Activated naive CD4-positive, alpha-beta T cell treated with anti-CD3 and anti-CD28 coated beads, Interleukin-2, amount 10 ng/mL, durations not matched to agents 7 days and 5 days (primary cell): ENCODE results near the gene PTPRT.
A peak's percentile ranks its signal among the peaks of the same experiment; 100 is the strongest.

Source experiments
- CTCF ChIA-PET: fragments of 350-600 bp; sonication (Branson Sonifier 250); formaldehyde crosslinking; loops from one replicate; lab custom pipeline; 2021; ENCODE audit warnings: antibody characterized with exemption; lab: Charles Lee
- DNase-seq: peaks from one replicate; pipeline ENCODE4 v3.0.0-alpha.2; 2020
- H3K27ac Mint-ChIP-seq: one replicate; pipeline ENCODE4 v1.8.0; 2021; ENCODE audit warnings: mild to moderate bottlenecking, moderate library complexity, mixed read lengths
- H3K27me3 Mint-ChIP-seq: one replicate; pipeline ENCODE4 v1.8.0; 2021; ENCODE audit warnings: mild to moderate bottlenecking, mixed read lengths
- H3K36me3 Mint-ChIP-seq: one replicate; pipeline ENCODE4 v1.8.0; 2021; ENCODE audit warnings: mixed read lengths
- H3K4me1 Mint-ChIP-seq: one replicate; pipeline ENCODE4 v1.8.0; 2021; ENCODE audit warnings: mixed read lengths
- H3K4me3 Mint-ChIP-seq: one replicate; pipeline ENCODE4 v1.8.0; 2021; ENCODE audit warnings: mild to moderate bottlenecking, moderate library complexity, mixed read lengths
- H3K9me3 Mint-ChIP-seq: one replicate; pipeline ENCODE4 v1.8.0; 2021; ENCODE audit warnings: mixed read lengths

Gene PTPRT

DNA sequence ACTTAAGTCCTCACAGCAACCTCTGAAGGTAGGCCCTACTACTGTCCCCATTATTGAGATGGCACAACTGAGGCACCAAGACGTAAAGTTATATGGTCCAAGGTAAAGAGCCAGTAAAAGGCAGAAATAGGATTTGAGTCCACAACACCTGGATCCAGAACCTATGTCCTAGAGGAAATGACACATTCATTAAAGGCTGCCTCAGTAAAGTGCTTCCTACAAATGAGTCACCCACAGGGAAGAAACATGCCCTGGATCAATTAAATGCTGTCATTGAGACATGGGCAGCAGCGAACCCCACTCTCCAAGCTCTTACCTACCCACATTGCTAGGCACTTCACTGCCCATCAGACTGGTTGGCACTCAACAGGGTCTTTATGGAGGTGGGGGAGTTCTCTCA lies 600.9 kb downstream of the PTPRT start:
- no peaks in the 10 kb centered on the region for H3K27me3 Mint-ChIP-seq
- CTCF ChIA-PET, result interaction anchor here (0.9 kb wide), 1 partner anchor 15 kb away, joined by 3 read pairs; no protein-coding TSS in a partner anchor
- H3K4me3 Mint-ChIP-seq, result no peak overlapping the region
- no peaks in the 10 kb centered on the region for H3K36me3 Mint-ChIP-seq
- peaks cover 7% of the 10 kb centered on the region for H3K9me3 Mint-ChIP-seq
- H3K4me1 Mint-ChIP-seq, result no peaks in the 10 kb centered on the region
- no peak overlapping the region for H3K27ac Mint-ChIP-seq
- no peak for DNase-seq

- no peak overlapping the region for H3K4me3 Mint-ChIP-seq
- H3K27ac Mint-ChIP-seq, result no peak overlapping the region
- CTCF ChIA-PET, result no interaction called here
- H3K27me3 Mint-ChIP-seq, result no peaks in the 10 kb centered on the region
- no peak for DNase-seq
- H3K9me3 Mint-ChIP-seq, result peaks cover 3% of the 10 kb centered on the region
- no peaks in the 10 kb centered on the region for H3K36me3 Mint-ChIP-seq
- no peaks in the 10 kb centered on the region for H3K4me1 Mint-ChIP-seq
Measured at GRCh38 chr20:42587427-42587826, 602.3 kb downstream of the PTPRT start.

DNA sequence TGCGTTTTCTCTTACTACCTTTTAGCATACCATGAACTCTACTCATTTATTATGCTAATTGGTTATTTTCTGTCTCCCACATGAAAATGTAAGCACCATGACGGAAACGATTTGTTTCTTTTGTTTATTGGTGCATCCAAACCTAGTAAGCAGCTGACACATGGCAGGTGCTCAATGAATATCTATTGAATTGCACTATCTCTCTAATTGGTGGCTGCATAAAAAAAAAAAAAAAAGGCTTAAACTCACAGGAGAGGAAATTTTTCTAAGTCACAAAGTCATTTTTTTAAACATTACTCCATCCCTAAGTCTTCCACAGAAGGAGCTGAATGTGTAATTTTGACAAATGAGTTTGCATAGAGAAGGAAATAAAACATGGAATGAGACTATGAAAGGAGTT lies 608.4 kb downstream of the PTPRT start:
- CTCF ChIA-PET, result no interaction called here
- H3K27me3 Mint-ChIP-seq, result no peaks in the 10 kb centered on the region
- peaks cover 6% of the 10 kb centered on the region for H3K9me3 Mint-ChIP-seq
- no peaks in the 10 kb centered on the region for H3K36me3 Mint-ChIP-seq
- H3K4me1 Mint-ChIP-seq, result no peaks in the 10 kb centered on the region
- H3K27ac Mint-ChIP-seq, result no peak overlapping the region
- no peak overlapping the region for H3K4me3 Mint-ChIP-seq
- no peak for DNase-seq

GRCh38 chr20:42576167-42576566 lies 613.5 kb downstream of the PTPRT start:
- no peaks in the 10 kb centered on the region for H3K4me1 Mint-ChIP-seq
- no peaks in the 10 kb centered on the region for H3K36me3 Mint-ChIP-seq
- CTCF ChIA-PET, result no interaction called here
- H3K9me3 Mint-ChIP-seq, result peaks cover 16% of the 10 kb centered on the region
- no peak overlapping the region for H3K4me3 Mint-ChIP-seq
- no peaks in the 10 kb centered on the region for H3K27me3 Mint-ChIP-seq
- no peak for DNase-seq
- H3K27ac Mint-ChIP-seq, result no peak overlapping the region

- CTCF ChIA-PET, result no interaction called here
- Mint-ChIP-seq H3K27me3 (no peaks in the 10 kb centered on the region), H3K4me1 (no peaks in the 10 kb centered on the region), H3K27ac (no peak overlapping the region), H3K4me3 (no peak overlapping the region), H3K9me3 (peaks cover 14% of the 10 kb centered on the region), H3K36me3 (no peaks in the 10 kb centered on the region)
- DNase-seq, result no peak
Measured at GRCh38 chr20:42572320-42573016, 617.2 kb downstream of the PTPRT start.

DNA sequence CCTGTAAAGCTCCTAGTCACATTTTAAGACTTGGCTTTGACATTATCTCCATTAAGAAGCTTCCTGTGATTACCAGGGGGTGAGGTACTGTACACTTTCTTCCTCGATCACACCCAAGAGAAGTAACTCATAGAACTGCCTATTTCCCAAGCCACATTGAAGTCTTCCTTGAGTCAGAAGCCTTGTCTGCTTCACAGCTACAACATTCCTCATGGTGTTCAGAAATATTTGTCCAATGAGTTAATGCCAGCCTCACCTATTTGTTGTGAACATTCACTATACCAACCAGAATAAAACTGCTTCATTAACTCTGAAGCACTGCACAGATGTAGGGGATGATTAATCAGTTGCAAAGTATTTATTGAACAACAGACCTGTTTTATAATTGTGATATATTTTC lies 622.3 kb downstream of the PTPRT start:
- Mint-ChIP-seq H3K9me3 (peaks cover 14% of the 10 kb centered on the region), H3K36me3 (no peaks in the 10 kb centered on the region), H3K4me1 (no peaks in the 10 kb centered on the region), H3K27me3 (no peaks in the 10 kb centered on the region), H3K27ac (no peak overlapping the region), H3K4me3 (no peak overlapping the region)
- CTCF ChIA-PET, result no interaction called here
- DNase-seq, result no peak

DNA sequence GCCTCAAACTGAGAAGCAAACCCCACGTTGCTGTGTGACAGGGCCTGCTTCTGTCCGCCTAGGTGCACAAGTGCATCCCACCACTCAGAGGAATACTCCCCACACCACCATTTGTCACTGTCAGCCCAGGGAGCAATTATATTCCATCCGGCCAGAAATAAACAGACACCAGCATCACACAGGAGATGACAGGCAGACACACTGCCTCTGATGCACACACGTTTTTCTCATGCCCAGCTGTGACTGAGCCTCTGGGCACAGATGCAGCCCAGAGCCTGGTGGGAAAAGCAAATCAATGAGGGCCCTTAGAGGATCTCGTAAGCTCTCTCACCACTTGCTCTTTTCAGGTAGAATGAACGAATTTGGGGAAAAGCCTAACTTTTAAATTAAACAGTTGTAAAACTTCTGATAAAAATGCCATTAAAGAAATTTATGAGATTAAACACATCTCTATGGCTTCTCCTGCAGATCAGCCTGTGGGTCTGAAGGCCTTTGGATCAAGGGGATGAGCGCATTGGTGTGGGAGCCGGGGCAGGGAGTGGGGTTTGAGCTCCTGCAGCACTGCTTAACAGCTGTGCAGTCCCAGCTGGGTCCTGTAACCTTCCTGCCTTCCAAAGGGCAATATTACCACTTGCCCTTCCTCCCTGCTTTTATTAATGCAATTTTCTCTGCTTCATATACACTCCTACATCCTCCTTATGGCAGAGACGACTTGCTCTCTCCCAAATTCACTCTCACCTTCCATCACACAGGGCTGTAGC lies 624.3 kb downstream of the PTPRT start:
- Mint-ChIP-seq H3K9me3 (peaks cover 7% of the 10 kb centered on the region), H3K27me3 (no peaks in the 10 kb centered on the region)

DNA sequence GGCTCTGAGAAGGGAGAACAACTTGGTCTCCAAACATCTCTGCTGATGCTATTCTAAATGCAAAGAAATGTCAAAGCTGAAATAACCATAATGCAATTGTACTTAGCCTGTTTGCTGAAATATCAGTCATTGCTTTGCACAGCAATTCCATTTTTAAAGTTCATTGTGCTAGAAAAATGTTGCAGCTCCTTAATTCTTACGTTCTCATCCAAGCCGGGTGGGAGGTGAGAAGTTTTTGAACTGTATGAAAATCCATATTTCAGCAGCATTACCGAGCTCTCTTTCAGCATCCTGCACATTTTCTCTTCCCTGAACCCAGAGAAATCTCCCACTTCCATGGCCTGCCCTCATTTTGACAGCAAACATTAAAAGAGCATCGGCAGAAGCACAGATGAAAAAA lies 630.0 kb downstream of the PTPRT start:
- H3K4me1 Mint-ChIP-seq, result no peaks in the 10 kb centered on the region
- CTCF ChIA-PET, result no interaction called here
- peaks cover 2% of the 10 kb centered on the region for H3K9me3 Mint-ChIP-seq
- no peak overlapping the region for H3K4me3 Mint-ChIP-seq
- no peak overlapping the region for H3K27ac Mint-ChIP-seq
- no peak for DNase-seq
- no peaks in the 10 kb centered on the region for H3K27me3 Mint-ChIP-seq
- no peaks in the 10 kb centered on the region for H3K36me3 Mint-ChIP-seq

More for the DNA sequence above, 624.3 kb downstream of the PTPRT start:
- CTCF ChIA-PET, result no interaction called here
- no peak overlapping the region for H3K4me3 Mint-ChIP-seq
- no peaks in the 10 kb centered on the region for H3K4me1 Mint-ChIP-seq
- H3K27ac Mint-ChIP-seq, result no peak overlapping the region
- no peaks in the 10 kb centered on the region for H3K36me3 Mint-ChIP-seq
- DNase-seq, result no peak

DNA sequence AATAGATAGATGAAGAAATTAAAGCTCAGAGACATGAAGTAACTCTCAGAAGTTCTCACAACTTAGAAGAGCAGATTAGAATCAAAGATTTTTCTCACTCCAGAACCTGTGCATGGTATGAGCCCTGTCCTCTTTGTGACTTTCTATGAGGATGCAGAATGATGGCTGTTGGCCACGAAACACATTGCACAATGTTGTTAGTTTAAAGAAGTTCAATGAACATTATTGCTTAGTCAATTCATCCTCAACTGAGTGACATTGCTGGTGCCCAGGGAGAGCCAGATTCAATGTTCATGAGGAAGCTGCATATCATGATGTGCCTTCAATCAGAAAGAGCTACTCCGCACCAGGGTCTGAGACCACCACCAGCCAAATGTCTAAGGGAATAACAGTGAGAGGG lies 633.1 kb downstream of the PTPRT start:
- peaks cover 5% of the 10 kb centered on the region for H3K4me1 Mint-ChIP-seq
- no peak for DNase-seq
- no peak overlapping the region for H3K27ac Mint-ChIP-seq
- H3K36me3 Mint-ChIP-seq, result no peaks in the 10 kb centered on the region
- CTCF ChIA-PET, result no interaction called here
- H3K9me3 Mint-ChIP-seq, result no peaks in the 10 kb centered on the region
- H3K27me3 Mint-ChIP-seq, result no peaks in the 10 kb centered on the region
- H3K4me3 Mint-ChIP-seq, result no peak overlapping the region

GRCh38 chr20:42553374-42553773 lies 636.3 kb downstream of the PTPRT start:
- CTCF ChIA-PET, result no interaction called here
- Mint-ChIP-seq H3K27ac (peak overlapping the region; percentile 15), H3K4me3 (no peak overlapping the region), H3K9me3 (no peaks in the 10 kb centered on the region), H3K27me3 (no peaks in the 10 kb centered on the region), H3K4me1 (peaks cover 5% of the 10 kb centered on the region), H3K36me3 (no peaks in the 10 kb centered on the region)
- no peak for DNase-seq

DNA sequence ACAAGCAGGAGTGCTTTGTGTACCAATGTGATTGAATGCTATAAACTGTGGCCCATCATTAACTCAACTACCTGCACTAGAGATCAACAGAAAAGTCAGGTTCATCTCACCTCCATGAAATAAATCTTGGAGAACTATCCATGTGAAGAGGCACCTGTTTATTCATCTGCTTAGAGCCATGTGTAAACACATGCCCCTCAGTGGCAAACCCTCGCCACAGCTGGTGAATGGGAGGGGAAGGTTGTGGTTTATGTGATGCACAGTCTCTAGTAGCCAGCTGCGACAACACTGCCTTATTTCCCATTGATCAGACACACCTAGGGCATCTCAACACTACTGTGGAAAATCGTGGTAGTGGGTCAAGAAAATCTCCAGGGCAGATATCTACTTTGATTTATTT lies 640.2 kb downstream of the PTPRT start:
- H3K27me3 Mint-ChIP-seq, result no peaks in the 10 kb centered on the region
- no peaks in the 10 kb centered on the region for H3K36me3 Mint-ChIP-seq
- CTCF ChIA-PET, result no interaction called here
- no peak for DNase-seq
- no peak overlapping the region for H3K27ac Mint-ChIP-seq
- no peaks in the 10 kb centered on the region for H3K9me3 Mint-ChIP-seq
- H3K4me3 Mint-ChIP-seq, result no peak overlapping the region
- H3K4me1 Mint-ChIP-seq, result peaks cover 5% of the 10 kb centered on the region

DNA sequence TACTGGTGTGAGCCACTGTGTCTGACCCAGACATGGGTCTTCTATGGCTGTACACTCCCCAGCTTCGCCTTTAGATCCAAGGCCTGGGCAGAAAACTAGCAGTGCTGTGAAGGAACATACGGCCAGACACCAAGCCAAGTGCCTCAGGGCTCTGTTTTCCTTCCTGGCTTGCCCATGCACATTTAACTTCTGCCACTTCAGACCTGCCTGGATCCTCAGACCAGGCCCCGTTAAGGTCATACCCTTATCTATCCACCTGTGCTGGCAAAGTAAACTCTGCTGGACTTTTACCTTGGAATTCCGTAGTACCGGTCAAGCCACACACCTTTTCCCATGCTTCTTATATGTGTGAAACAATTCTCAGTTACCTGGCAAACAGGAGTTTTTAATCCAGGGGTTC lies 644.8 kb downstream of the PTPRT start:
- Mint-ChIP-seq H3K4me1 (no peaks in the 10 kb centered on the region), H3K4me3 (no peak overlapping the region), H3K36me3 (no peaks in the 10 kb centered on the region), H3K9me3 (no peaks in the 10 kb centered on the region), H3K27ac (no peak overlapping the region), H3K27me3 (no peaks in the 10 kb centered on the region)
- DNase-seq, result no peak
- CTCF ChIA-PET, result no interaction called here

DNA sequence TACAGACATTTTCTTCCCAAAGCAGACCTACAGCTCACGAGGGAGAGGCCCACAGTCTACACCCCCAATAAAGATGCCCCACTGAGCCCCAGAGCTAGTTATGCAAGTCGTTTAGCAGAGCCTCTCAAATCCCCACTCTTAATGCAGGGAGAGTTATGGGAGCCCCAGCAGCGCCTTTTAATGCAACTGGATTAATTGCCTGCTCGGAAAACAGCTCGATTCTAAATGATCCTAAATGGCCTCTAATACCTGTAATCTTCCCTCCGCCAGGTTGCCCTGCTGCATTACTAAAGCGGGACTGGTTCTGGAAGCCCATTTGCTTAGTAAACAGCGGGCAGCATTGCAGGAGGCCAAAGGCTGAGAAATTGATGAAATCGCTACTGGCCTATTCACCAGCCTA lies 656.9 kb downstream of the PTPRT start:
- Mint-ChIP-seq H3K9me3 (peaks cover 2% of the 10 kb centered on the region), H3K27me3 (no peaks in the 10 kb centered on the region), H3K36me3 (no peaks in the 10 kb centered on the region), H3K4me3 (no peak overlapping the region), H3K27ac (no peak overlapping the region), H3K4me1 (no peaks in the 10 kb centered on the region)
- DNase-seq, result no peak
- CTCF ChIA-PET, result no interaction called here

- peaks cover 2% of the 10 kb centered on the region for H3K9me3 Mint-ChIP-seq
- no peaks in the 10 kb centered on the region for H3K27me3 Mint-ChIP-seq
- no peak for DNase-seq
- H3K27ac Mint-ChIP-seq, result no peak overlapping the region
- no peaks in the 10 kb centered on the region for H3K4me1 Mint-ChIP-seq
- no peaks in the 10 kb centered on the region for H3K36me3 Mint-ChIP-seq
- H3K4me3 Mint-ChIP-seq, result no peak overlapping the region
- CTCF ChIA-PET, result interaction anchor here (0.6 kb wide), 1 partner anchor 10 kb away, joined by 3 read pairs; no protein-coding TSS in a partner anchor
Measured at GRCh38 chr20:42531508-42531961, 658.2 kb downstream of the PTPRT start.
